ENCODE data around the gene BRD4. TPM values are rescaled to one million over a fixed set of nuclear protein-coding genes. Genes with fewer than 3 reads are reported as not detected.

BRD4 gene
- total RNA-seq: 7.6 TPM
- 26.0 TPM for polyA plus RNA-seq
- long read RNA-seq, donor 1: 0 reads
- long read RNA-seq, donor 2, partial matches to known transcripts: 15 of 18 reads
- long read RNA-seq, donor 2, other reads (novel, unspliced or antisense): 0 of 18 reads
- long read RNA-seq, donor 3, partial matches to known transcripts: 0 of 4 reads
- long read RNA-seq, donor 3, other reads (novel, unspliced or antisense): 0 of 4 reads
- long read RNA-seq, donor 4, partial matches to known transcripts: 0 of 4 reads
- long read RNA-seq, donor 4, other reads (novel, unspliced or antisense): 0 of 4 reads
- long read RNA-seq, donor 5, partial matches to known transcripts: 11 of 13 reads
- long read RNA-seq, donor 5, other reads (novel, unspliced or antisense): 0 of 13 reads
- long read RNA-seq, donor 6, partial matches to known transcripts: 6 of 6 reads
- long read RNA-seq, donor 6, other reads (novel, unspliced or antisense): 0 of 6 reads
- long read RNA-seq, donor 7, transcript BRD4-206 (2 exons, 408 nt): major isoform, 5 of 18 reads
- long read RNA-seq, donor 7, partial matches to known transcripts: 13 of 18 reads
- long read RNA-seq, donor 7, other reads (novel, unspliced or antisense): 0 of 18 reads
- long read RNA-seq, donor 8: 0 reads
- long read RNA-seq, donor 9, partial matches to known transcripts: 11 of 12 reads
- long read RNA-seq, donor 9, other reads (novel, unspliced or antisense): 0 of 12 reads
- long read RNA-seq, donor 10, partial matches to known transcripts: 0 of 3 reads
- long read RNA-seq, donor 10, other reads (novel, unspliced or antisense): 0 of 3 reads

- no peaks in the 10 kb centered on the region for H3K27me3 ChIP-seq (ENCODE audit: control insufficient read depth in 2 of 2, insufficient read depth in 1 of 2, low read length in 1 of 2)
- H3K36me3 ChIP-seq (ENCODE audit: control insufficient read depth in 2 of 2, insufficient read depth in 2 of 2, low read length in 1 of 2): peaks cover 0 to 2% of the 10 kb centered on the region in 2 donors
- no peaks in the 10 kb centered on the region for H3K9me3 ChIP-seq (ENCODE audit: control insufficient read depth in 2 of 2, insufficient read depth in 1 of 2, low read length in 1 of 2)
- peak within 1 kb of the TSS; percentile 80 to 98 for H3K27ac ChIP-seq (ENCODE audit: low read depth in 1 of 2, low read length in 1 of 2)
- H3K4me3 ChIP-seq (ENCODE audit: low read length in 2 of 2): peak within 1 kb of the TSS; percentile 94 to 100
- peak in 5 of 9 donors; percentile 57 to 82 (median 70) for DNase-seq (ENCODE audit: low read depth in 6 of 9, low spot score in 9 of 9)
- H3K4me1 ChIP-seq (ENCODE audit: control insufficient read depth in 2 of 2, insufficient read depth in 2 of 2, low read length in 2 of 2): peaks cover 11 to 30% of the 10 kb centered on the region in 2 donors
- WGBS: 4% methylated on average over 81 of the region's 81 CpGs
Observed at GRCh38 chr19:15332311-15332996, at the start of gene BRD4. Gene BRD4 (minus strand): TSS chr19:15332539. CDS start chr19:15273099, 59,440 bp downstream.

GRCh38 chr19:15381864-15382263 lies 49.5 kb upstream of the BRD4 start:
- 96% methylated on average over 6 of the region's 6 CpGs for WGBS
- peaks cover 0 to 1% of the 10 kb centered on the region in 2 donors for H3K9me3 ChIP-seq (ENCODE audit: control insufficient read depth in 2 of 2, insufficient read depth in 1 of 2, low read length in 1 of 2)

GRCh38 chr19:15381429-15381828 lies 49.1 kb upstream of the BRD4 start:
- no peak for DNase-seq (ENCODE audit: low read depth in 6 of 9, low spot score in 9 of 9)
- peaks cover 0 to 7% of the 10 kb centered on the region in 2 donors for H3K36me3 ChIP-seq (ENCODE audit: control insufficient read depth in 2 of 2, insufficient read depth in 2 of 2, low read length in 1 of 2)
- no peak overlapping the region for H3K27ac ChIP-seq (ENCODE audit: low read depth in 1 of 2, low read length in 1 of 2)
- no peak overlapping the region for H3K4me3 ChIP-seq (ENCODE audit: low read length in 2 of 2)
- H3K4me1 ChIP-seq (ENCODE audit: control insufficient read depth in 2 of 2, insufficient read depth in 2 of 2, low read length in 2 of 2): peaks cover 6 to 22% of the 10 kb centered on the region in 2 donors
- WGBS: 95% methylated on average over 2 of the region's 2 CpGs
- H3K27me3 ChIP-seq (ENCODE audit: control insufficient read depth in 2 of 2, insufficient read depth in 1 of 2, low read length in 1 of 2): no peaks in the 10 kb centered on the region
- H3K9me3 ChIP-seq (ENCODE audit: control insufficient read depth in 2 of 2, insufficient read depth in 1 of 2, low read length in 1 of 2): peaks cover 0 to 1% of the 10 kb centered on the region in 2 donors

More at GRCh38 chr19:15381864-15382263, 49.5 kb upstream of the BRD4 start:
- peaks cover 6 to 20% of the 10 kb centered on the region in 2 donors for H3K4me1 ChIP-seq (ENCODE audit: control insufficient read depth in 2 of 2, insufficient read depth in 2 of 2, low read length in 2 of 2)
- DNase-seq (ENCODE audit: low read depth in 6 of 9, low spot score in 9 of 9): no peak
- no peak overlapping the region for H3K4me3 ChIP-seq (ENCODE audit: low read length in 2 of 2)
- H3K27me3 ChIP-seq (ENCODE audit: control insufficient read depth in 2 of 2, insufficient read depth in 1 of 2, low read length in 1 of 2): no peaks in the 10 kb centered on the region
- no peak overlapping the region for H3K27ac ChIP-seq (ENCODE audit: low read depth in 1 of 2, low read length in 1 of 2)
- peaks cover 4 to 10% of the 10 kb centered on the region in 2 donors for H3K36me3 ChIP-seq (ENCODE audit: control insufficient read depth in 2 of 2, insufficient read depth in 2 of 2, low read length in 1 of 2)

GRCh38 chr19:15379999-15380647 lies 47.8 kb upstream of the BRD4 start:
- WGBS: 3% methylated on average over 56 of the region's 56 CpGs
- Histone ChIP-seq H3K9me3 (ENCODE audit: control insufficient read depth in 2 of 2, insufficient read depth in 1 of 2, low read length in 1 of 2) (peaks cover 0 to 1% of the 10 kb centered on the region in 2 donors), H3K27me3 (ENCODE audit: control insufficient read depth in 2 of 2, insufficient read depth in 1 of 2, low read length in 1 of 2) (no peaks in the 10 kb centered on the region), H3K4me3 (ENCODE audit: low read length in 2 of 2) (peak overlapping the region; percentile 94 to 99), H3K27ac (ENCODE audit: low read depth in 1 of 2, low read length in 1 of 2) (peak overlapping the region in 1 of 2 donors; percentile 83), H3K4me1 (ENCODE audit: control insufficient read depth in 2 of 2, insufficient read depth in 2 of 2, low read length in 2 of 2) (peaks cover 6 to 22% of the 10 kb centered on the region in 2 donors), H3K36me3 (ENCODE audit: control insufficient read depth in 2 of 2, insufficient read depth in 2 of 2, low read length in 1 of 2) (peaks cover 1 to 9% of the 10 kb centered on the region in 2 donors)
- DNase-seq (ENCODE audit: low read depth in 6 of 9, low spot score in 9 of 9): peak in 1 of 9 donors; percentile 11

GRCh38 chr19:15379083-15379998 lies 47.0 kb upstream of the BRD4 start, which contains the start of gene AKAP8:
Gene AKAP8 (minus strand): TSS chr19:15379787. CDS start chr19:15379731, 56 bp downstream.
- Histone ChIP-seq H3K4me3 (ENCODE audit: low read length in 2 of 2) (peak within 1 kb of the TSS; percentile 94 to 99), H3K4me1 (ENCODE audit: control insufficient read depth in 2 of 2, insufficient read depth in 2 of 2, low read length in 2 of 2) (peaks cover 6 to 22% of the 10 kb centered on the region in 2 donors), H3K27me3 (ENCODE audit: control insufficient read depth in 2 of 2, insufficient read depth in 1 of 2, low read length in 1 of 2) (no peaks in the 10 kb centered on the region), H3K9me3 (ENCODE audit: control insufficient read depth in 2 of 2, insufficient read depth in 1 of 2, low read length in 1 of 2) (peaks cover 0 to 1% of the 10 kb centered on the region in 2 donors), H3K36me3 (ENCODE audit: control insufficient read depth in 2 of 2, insufficient read depth in 2 of 2, low read length in 1 of 2) (peaks cover 9 to 17% of the 10 kb centered on the region in 2 donors), H3K27ac (ENCODE audit: low read depth in 1 of 2, low read length in 1 of 2) (peak within 1 kb of the TSS; percentile 96 to 98)
- DNase-seq (ENCODE audit: low read depth in 6 of 9, low spot score in 9 of 9): peak; percentile 95 to 99 (median 99)
- WGBS: under 1% methylated on average over 111 of the region's 111 CpGs

- no peaks in the 10 kb centered on the region for H3K27me3 ChIP-seq (ENCODE audit: control insufficient read depth in 2 of 2, insufficient read depth in 1 of 2, low read length in 1 of 2)
- under 1% methylated on average over 22 of the region's 22 CpGs for WGBS
- H3K4me3 ChIP-seq (ENCODE audit: low read length in 2 of 2): peak overlapping the region; percentile 94 to 99
- peak in 8 of 9 donors; percentile 8 to 65 (median 38) for DNase-seq (ENCODE audit: low read depth in 6 of 9, low spot score in 9 of 9)
- H3K4me1 ChIP-seq (ENCODE audit: control insufficient read depth in 2 of 2, insufficient read depth in 2 of 2, low read length in 2 of 2): peaks cover 6 to 22% of the 10 kb centered on the region in 2 donors
- H3K9me3 ChIP-seq (ENCODE audit: control insufficient read depth in 2 of 2, insufficient read depth in 1 of 2, low read length in 1 of 2): peaks cover 0 to 1% of the 10 kb centered on the region in 2 donors
- H3K27ac ChIP-seq (ENCODE audit: low read depth in 1 of 2, low read length in 1 of 2): peak overlapping the region; percentile 96 to 98
- peaks cover 16 to 23% of the 10 kb centered on the region in 2 donors for H3K36me3 ChIP-seq (ENCODE audit: control insufficient read depth in 2 of 2, insufficient read depth in 2 of 2, low read length in 1 of 2)
Observed at GRCh38 chr19:15378534-15379082, 46.3 kb upstream of the BRD4 start.

- Histone ChIP-seq H3K4me1 (ENCODE audit: control insufficient read depth in 2 of 2, insufficient read depth in 2 of 2, low read length in 2 of 2) (peaks cover 6 to 15% of the 10 kb centered on the region in 2 donors), H3K4me3 (ENCODE audit: low read length in 2 of 2) (no peak overlapping the region), H3K36me3 (ENCODE audit: control insufficient read depth in 2 of 2, insufficient read depth in 2 of 2, low read length in 1 of 2) (peaks cover 51 to 53% of the 10 kb centered on the region in 2 donors), H3K27ac (ENCODE audit: low read depth in 1 of 2, low read length in 1 of 2) (no peak overlapping the region), H3K27me3 (ENCODE audit: control insufficient read depth in 2 of 2, insufficient read depth in 1 of 2, low read length in 1 of 2) (no peaks in the 10 kb centered on the region), H3K9me3 (ENCODE audit: control insufficient read depth in 2 of 2, insufficient read depth in 1 of 2, low read length in 1 of 2) (peaks cover 0 to 1% of the 10 kb centered on the region in 2 donors)
- WGBS: 95% methylated on average over 24 of the region's 24 CpGs
- DNase-seq (ENCODE audit: low read depth in 6 of 9, low spot score in 9 of 9): no peak
Observed at GRCh38 chr19:15374796-15375440, 42.6 kb upstream of the BRD4 start.
